Mucosa of rectum (tissue), 2 donors: Measurements from ENCODE around the gene FRY.

Experiments
- H3K27ac ChIP-seq, 2 donors: one replicate each; pipeline ENCODE4 v1.7.0; 2013; ENCODE audit warnings: inconsistent platforms in 2 of 2, low read depth in 2 of 2, low read length in 2 of 2
- H3K27me3 ChIP-seq, 2 donors: one replicate each; pipeline ENCODE4 v1.7.0; 2013; ENCODE audit warnings: low read length in 2 of 2; ENCODE audit not compliant: control insufficient read depth in 2 of 2, insufficient read depth in 2 of 2
- H3K36me3 ChIP-seq, 2 donors: one replicate each; pipeline ENCODE4 v1.7.0; 2013; ENCODE audit warnings: low read length in 2 of 2; ENCODE audit not compliant: control insufficient read depth in 2 of 2, insufficient read depth in 2 of 2
- H3K4me1 ChIP-seq, 2 donors: one replicate each; pipeline ENCODE4 v1.7.0; 2013; ENCODE audit warnings: low read length in 2 of 2, mild to moderate bottlenecking in 1 of 2; ENCODE audit not compliant: control insufficient read depth in 2 of 2, insufficient read depth in 2 of 2
- H3K4me3 ChIP-seq, 2 donors: one replicate each; pipeline ENCODE4 v1.7.0; 2013; ENCODE audit warnings: low read length in 2 of 2
- H3K9ac ChIP-seq, 2 donors: one replicate each; pipeline ENCODE4 v1.7.0; 2013; ENCODE audit warnings: low read length in 2 of 2, low read depth in 1 of 2, mild to moderate bottlenecking in 1 of 2
- H3K9me3 ChIP-seq, 2 donors: one replicate each; pipeline ENCODE4 v1.7.0; 2013; ENCODE audit warnings: low read length in 2 of 2; ENCODE audit not compliant: control insufficient read depth in 2 of 2
- donor health status: healthy.
- donor health status: Normal muscosa, but diverticular disease.

The FRY gene

GRCh38 chr13:32117701-32118100 lies 86.1 kb downstream of the FRY start:
- Histone ChIP-seq H3K9me3 (no peaks in the 10 kb centered on the region), H3K36me3 (no peaks in the 10 kb centered on the region), H3K4me3 (no peak overlapping the region), H3K27me3 (no peaks in the 10 kb centered on the region), H3K4me1 (no peaks in the 10 kb centered on the region), H3K9ac (no peak overlapping the region), H3K27ac (no peak overlapping the region)

GRCh38 chr13:32121316-32121715 lies 89.7 kb downstream of the FRY start:
- Histone ChIP-seq H3K9me3 (no peaks in the 10 kb centered on the region), H3K27ac (no peak overlapping the region), H3K4me1 (no peaks in the 10 kb centered on the region), H3K4me3 (no peak overlapping the region), H3K27me3 (no peaks in the 10 kb centered on the region), H3K36me3 (no peaks in the 10 kb centered on the region), H3K9ac (no peak overlapping the region)

DNA sequence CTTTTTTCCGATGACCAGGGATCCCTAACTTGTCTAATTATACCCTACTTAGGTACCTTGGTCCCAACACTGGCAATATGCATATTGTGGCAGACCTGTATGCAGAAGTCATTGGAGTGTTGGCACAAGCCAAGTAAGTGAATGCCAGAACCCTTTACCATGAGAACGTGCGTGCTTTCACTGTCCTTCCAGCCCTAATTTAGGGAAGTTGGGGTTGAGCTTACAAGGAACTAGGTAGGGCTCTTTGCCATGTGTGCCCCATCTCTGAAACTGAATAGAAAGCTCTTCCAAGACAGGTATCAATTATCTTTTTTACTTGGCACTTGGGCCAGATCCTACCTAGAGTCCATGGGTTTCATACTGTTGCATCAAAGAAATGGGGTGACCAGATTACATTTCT lies 93.2 kb downstream of the FRY start:
- H3K27ac ChIP-seq = peak overlapping the region in 1 of 2 donors; percentile 1

GRCh38 chr13:32125221-32125689 lies 93.7 kb downstream of the FRY start:
- H3K27me3 ChIP-seq = no peaks in the 10 kb centered on the region
- no peak overlapping the region for H3K27ac ChIP-seq
- H3K9me3 ChIP-seq = no peaks in the 10 kb centered on the region
- no peaks in the 10 kb centered on the region for H3K36me3 ChIP-seq
- H3K4me1 ChIP-seq = no peaks in the 10 kb centered on the region
- no peak overlapping the region for H3K9ac ChIP-seq
- H3K4me3 ChIP-seq = no peak overlapping the region

More for the DNA sequence above, 93.2 kb downstream of the FRY start:
- H3K27me3 ChIP-seq = no peaks in the 10 kb centered on the region
- H3K9ac ChIP-seq = no peak overlapping the region
- H3K9me3 ChIP-seq = no peaks in the 10 kb centered on the region
- H3K4me3 ChIP-seq = no peak overlapping the region
- no peaks in the 10 kb centered on the region for H3K36me3 ChIP-seq
- H3K4me1 ChIP-seq = no peaks in the 10 kb centered on the region

DNA sequence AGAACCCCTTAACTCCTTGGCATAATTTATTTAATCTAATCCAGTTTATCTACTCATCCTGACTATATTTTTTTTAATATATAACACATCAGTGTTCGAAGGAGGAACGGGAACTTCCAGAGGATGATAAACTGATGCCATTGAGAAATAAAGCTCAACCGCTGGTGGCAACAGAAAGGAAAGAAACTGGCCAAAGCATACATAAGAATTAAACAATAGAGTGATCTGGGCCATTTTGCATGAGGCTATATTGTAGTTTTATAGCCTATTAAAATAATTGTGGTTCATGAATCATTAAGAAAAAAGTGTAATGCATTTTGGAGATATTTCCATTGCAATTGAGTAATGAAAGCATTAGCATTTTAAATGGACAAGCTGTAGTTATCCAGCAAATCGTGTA lies 94.2 kb downstream of the FRY start:
- Histone ChIP-seq H3K4me3 (no peak overlapping the region), H3K27ac (no peak overlapping the region)

DNA sequence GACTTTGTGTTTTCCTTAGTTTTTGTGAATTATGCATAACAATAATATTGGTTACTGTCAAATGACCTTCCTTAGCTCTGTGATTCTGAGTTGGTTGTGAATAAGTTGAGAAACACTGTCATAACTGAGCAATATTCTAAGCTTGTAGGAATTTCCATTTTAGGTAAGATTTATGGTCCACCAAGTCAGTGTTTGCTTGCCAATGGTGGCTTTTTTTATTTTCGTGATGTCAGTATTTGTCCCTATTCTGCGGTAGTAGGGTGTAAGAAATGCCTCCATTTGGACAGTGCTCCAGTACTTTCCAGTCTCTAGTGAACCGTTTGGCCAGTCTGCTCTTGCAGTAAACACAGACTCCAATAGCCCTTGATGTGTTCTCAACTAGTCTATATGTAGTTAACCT lies 94.7 kb downstream of the FRY start:
- Histone ChIP-seq H3K36me3 (no peaks in the 10 kb centered on the region), H3K27ac (no peak overlapping the region), H3K27me3 (no peaks in the 10 kb centered on the region), H3K9me3 (no peaks in the 10 kb centered on the region), H3K4me1 (no peaks in the 10 kb centered on the region), H3K4me3 (no peak overlapping the region), H3K9ac (no peak overlapping the region)

More for the DNA sequence above, 94.2 kb downstream of the FRY start:
- no peaks in the 10 kb centered on the region for H3K9me3 ChIP-seq
- no peaks in the 10 kb centered on the region for H3K4me1 ChIP-seq
- no peak overlapping the region for H3K9ac ChIP-seq
- no peaks in the 10 kb centered on the region for H3K36me3 ChIP-seq
- no peaks in the 10 kb centered on the region for H3K27me3 ChIP-seq

GRCh38 chr13:32126756-32127155 lies 95.2 kb downstream of the FRY start:
- Histone ChIP-seq H3K27me3 (no peaks in the 10 kb centered on the region), H3K9ac (no peak overlapping the region), H3K9me3 (no peaks in the 10 kb centered on the region), H3K27ac (no peak overlapping the region), H3K4me3 (no peak overlapping the region), H3K36me3 (no peaks in the 10 kb centered on the region), H3K4me1 (no peaks in the 10 kb centered on the region)

DNA sequence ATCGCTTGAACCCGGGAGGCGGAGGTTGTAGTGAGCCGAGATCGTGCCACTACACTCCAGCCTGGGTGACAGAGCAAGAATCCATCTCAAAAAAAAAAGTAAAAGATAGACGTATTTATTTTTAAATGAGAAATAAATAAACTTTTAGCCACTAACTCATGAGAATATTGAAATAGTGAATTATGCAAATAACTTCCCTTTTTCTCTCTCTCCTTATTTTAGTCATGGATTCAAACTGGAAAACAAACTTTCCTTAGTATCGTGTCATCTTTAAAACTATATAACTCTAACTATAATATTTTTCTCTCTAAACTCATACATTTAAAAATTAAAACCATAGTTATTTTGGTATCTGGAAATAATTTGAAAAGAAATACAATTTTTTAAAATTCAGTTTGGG lies 96.1 kb downstream of the FRY start:
- Histone ChIP-seq H3K4me3 (no peak overlapping the region), H3K9me3 (no peaks in the 10 kb centered on the region), H3K9ac (no peak overlapping the region), H3K4me1 (no peaks in the 10 kb centered on the region), H3K27ac (no peak overlapping the region), H3K36me3 (no peaks in the 10 kb centered on the region), H3K27me3 (no peaks in the 10 kb centered on the region)

- no peaks in the 10 kb centered on the region for H3K9me3 ChIP-seq
- H3K4me1 ChIP-seq = no peaks in the 10 kb centered on the region
- H3K36me3 ChIP-seq = no peaks in the 10 kb centered on the region
- H3K27me3 ChIP-seq = no peaks in the 10 kb centered on the region
- no peak overlapping the region for H3K4me3 ChIP-seq
- no peak overlapping the region for H3K9ac ChIP-seq
- H3K27ac ChIP-seq = no peak overlapping the region
Observed at GRCh38 chr13:32134241-32135055, 102.9 kb downstream of the FRY start.

DNA sequence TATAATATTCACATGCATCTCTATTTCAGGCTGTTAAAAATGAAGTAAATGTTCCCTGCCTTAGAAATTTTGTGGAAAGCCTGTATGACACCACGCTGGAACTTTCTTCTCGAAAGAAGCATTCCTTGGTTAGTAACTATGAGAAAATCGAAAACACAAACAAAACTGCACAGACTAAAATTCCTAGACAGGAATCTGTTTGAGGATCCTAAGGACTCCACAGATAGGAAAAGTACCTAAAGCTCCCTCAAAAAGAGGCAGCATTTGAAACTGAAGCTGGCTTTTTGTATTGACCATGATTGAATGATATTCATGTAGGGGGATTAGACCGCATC lies 103.4 kb downstream of the FRY start:
- Histone ChIP-seq H3K4me3 (no peak overlapping the region), H3K27me3 (no peaks in the 10 kb centered on the region), H3K4me1 (no peaks in the 10 kb centered on the region), H3K9me3 (no peaks in the 10 kb centered on the region), H3K9ac (no peak overlapping the region), H3K36me3 (no peaks in the 10 kb centered on the region), H3K27ac (no peak overlapping the region)
